ENCODE data around the gene FLNA.
A peak's percentile ranks its signal among the peaks of the same experiment; 100 is the strongest.

DNA sequence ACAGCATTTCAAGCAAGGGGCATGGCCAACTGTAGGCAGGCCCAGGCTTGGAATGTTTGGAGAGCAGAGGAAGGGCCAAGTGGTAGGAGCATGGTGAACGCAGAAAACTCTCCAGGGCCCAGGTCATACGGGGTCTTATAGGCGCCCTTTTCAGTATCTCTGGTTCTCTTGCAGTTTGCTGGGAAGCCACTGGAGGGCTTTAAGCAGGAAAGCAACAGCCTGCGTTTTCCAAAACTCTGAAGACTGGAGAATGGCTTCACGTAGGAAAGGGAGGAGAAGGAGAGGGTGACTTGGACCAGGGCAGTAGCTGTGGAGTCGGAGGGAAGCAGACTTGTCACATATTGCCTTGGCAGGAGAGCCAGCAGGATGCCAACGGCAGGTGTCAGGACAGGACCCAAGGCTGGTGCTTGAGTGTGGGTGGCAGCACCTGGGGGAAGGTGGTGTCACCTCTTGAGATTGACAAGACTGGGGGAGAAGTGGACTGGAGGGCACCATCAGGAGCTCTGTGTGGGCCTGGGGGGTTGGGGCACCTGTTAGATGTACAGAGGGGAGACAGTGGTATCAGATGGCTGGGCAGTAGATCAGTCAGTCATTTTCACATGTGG lies 56.9 kb downstream of the FLNA start:
- TF ChIP-seq, protein P1, sequence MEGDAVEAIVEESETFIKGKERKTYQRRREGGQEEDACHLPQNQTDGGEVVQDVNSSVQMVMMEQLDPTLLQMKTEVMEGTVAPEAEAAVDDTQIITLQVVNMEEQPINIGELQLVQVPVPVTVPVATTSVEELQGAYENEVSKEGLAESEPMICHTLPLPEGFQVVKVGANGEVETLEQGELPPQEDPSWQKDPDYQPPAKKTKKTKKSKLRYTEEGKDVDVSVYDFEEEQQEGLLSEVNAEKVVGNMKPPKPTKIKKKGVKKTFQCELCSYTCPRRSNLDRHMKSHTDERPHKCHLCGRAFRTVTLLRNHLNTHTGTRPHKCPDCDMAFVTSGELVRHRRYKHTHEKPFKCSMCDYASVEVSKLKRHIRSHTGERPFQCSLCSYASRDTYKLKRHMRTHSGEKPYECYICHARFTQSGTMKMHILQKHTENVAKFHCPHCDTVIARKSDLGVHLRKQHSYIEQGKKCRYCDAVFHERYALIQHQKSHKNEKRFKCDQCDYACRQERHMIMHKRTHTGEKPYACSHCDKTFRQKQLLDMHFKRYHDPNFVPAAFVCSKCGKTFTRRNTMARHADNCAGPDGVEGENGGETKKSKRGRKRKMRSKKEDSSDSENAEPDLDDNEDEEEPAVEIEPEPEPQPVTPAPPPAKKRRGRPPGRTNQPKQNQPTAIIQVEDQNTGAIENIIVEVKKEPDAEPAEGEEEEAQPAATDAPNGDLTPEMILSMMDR (IDR thresholded peaks at IDR 0.05 in 8 of 11, conservative IDR thresholded peaks at IDR 0.05 in 3 of 11), result peak in 10 of 11 experiments; percentile 14 to 61 (median 46)
- TF ChIP-seq POLR2AphosphoS5 (IDR thresholded peaks at IDR 0.05), result no peak
- TF ChIP-seq POLR2A (IDR thresholded peaks at IDR 0.05), result no peak
